Hematopoietic multipotent progenitor cell treated with erythropoietin and hydrocortisone succinate and interleukin-3 and kit ligand, for 15 days (in vitro differentiated cells): Measurements from ENCODE around the gene PSMD13.

ENCODE experiments used
- DNase-seq: peaks from one replicate; pipeline ENCODE4 v3.0.0-alpha.2; 2015; ENCODE audit warnings: low spot score

The PSMD13 gene

DNA sequence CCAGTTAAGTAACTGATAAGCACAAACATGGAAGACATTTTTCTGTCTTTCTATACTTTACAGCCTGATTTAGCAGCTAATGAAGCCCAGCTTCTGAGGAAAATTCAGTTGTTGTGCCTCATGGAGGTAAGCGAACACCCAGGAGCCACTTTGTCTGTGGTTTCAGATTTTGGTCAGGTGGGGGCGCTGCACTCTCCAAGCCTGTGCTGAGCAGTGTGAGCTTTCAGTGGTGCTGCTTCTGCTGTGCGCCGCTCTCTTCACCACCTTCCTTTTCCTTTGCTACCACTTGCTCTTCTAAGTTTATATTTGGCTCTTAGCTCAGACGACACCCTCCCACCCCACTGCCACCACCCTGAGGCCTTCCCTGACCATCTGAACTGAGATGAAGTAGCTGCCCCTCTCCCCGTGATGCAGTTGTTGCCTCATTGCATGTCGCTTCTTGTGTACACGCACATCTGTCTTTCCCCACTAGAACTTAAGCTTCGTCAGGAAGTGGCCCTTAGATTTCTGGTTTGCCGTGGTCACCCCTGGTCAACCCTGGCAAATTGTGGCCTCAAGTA is 14.0 kb downstream of the PSMD13 start:
- peak; percentile 50 for DNase-seq

DNA sequence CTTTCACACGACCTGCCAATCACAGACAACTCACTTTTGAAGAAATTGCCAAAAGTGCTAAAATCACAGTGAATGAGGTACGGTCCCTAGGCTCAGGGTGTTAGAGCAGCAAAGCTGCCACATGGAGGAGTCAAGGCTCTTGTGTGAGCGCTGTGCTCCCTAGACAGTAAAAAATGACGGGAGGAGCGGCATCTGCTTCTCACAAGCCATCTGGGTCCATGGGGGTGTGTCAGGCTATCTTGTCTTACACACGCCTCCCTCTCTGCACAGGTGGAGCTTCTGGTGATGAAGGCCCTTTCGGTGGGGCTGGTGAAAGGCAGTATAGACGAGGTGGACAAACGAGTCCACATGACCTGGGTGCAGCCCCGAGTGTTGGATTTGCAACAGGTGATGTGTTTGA is 14.8 kb downstream of the PSMD13 start:
- DNase-seq = no peak

DNA sequence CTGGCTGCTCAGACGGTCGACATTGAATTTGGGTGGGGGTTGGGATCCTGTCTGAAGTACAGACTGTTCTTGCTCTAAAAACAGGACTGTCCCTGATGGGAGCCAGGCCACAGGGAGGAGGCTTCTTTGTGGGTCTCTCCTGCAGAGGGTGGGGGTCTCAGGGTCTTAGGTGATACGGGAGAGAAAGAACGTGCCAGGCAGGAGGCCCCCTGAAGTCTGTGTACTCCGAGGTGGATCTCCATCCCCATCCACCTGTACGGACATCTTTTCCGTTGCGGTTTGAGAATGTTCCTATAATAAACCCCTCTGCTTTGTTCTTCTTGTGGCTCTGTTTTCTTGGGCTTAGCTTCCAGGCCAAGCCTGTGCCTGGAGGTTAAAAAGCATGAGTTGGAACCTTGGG is 15.9 kb downstream of the PSMD13 start:
- no peak for DNase-seq

DNA sequence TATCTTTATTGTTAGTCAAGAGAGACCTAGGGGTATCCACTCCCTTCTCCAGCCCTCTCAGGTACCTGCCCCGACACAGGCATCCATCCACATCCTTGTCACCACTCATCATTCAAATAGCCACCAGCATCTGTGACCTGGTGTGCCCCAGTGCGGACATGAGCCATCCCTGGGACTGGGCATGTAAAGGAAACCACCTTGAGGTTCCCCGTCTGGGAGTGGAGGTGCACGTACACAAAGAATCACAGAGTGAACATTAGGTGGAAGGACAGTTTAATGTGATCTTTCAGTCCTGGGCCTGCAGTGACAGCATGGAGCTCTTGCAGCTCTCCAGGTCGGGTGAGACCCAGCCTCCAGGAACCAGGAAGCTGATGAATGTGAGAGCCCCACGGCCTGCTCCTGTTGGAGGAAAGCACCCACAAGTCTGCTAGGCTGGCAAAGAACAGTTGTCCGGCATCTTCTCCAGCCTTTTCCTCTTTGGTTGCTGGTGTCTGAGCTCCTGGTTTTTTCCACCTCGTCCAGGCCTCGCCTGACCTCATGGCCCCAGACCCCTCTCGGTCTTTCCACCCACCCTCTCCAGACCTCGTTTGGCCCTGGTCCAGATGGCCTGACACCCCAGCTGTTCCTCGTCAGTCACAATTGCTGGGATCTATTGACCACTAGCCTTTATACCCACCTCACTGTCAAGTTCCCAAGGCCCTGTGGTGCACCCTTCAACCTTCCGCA is 16.5 kb downstream of the PSMD13 start:
- no peak for DNase-seq

DNA sequence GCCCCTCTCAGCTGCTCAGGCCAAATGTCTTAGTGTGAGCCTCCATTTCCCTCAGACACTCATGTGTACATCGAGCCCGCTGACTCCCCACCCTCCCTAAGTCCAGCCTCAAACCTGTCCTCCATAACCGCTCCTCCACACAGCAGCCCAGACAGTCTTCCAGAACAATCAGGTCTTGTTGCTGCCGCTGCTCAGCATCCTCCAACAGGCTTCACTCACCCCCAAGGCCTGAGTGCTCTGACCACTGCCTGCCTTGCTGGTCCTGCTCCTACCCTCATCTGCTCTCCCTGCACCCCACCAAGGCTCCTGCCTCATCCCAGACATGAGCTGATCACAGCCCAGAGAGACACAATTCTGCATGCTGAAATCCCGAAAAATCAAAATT is 17.1 kb downstream of the PSMD13 start:
- DNase-seq = no peak

DNA sequence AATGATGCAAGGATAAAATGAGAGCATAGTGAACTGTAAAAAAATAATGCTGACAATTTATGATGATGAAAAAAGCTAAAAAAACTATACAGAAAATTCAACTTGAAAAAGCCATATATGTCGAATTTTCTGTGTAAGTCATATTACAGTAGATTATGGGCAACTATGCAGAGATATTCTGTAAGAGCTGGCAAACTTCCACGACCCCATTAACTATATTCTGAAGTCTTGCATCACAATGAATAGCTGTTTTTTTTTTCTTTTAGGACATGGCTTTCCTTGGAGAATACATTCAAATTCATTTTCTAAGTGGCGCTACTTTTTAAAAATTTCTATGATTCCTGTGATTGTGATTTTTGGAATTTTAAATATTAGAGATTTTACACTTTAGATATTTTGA is 18.4 kb downstream of the PSMD13 start:
- no peak for DNase-seq

DNA sequence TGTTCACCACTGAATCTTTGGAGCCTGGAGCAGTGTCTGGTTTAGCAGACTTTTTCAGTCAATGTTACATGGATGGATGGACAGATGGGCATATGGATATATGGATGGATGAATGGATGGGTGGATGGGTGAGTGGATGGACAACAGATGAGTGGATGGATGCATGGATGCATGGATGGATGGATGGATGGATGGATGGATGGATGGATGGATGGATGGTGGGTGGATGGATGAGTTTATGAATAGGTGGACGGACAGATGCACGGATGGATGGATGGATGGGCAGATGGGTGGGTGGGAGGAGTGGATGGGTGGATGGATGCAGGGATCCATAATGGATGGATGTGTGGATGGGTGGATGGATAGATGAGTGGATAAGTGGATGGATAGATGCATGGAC is 19.0 kb downstream of the PSMD13 start:
- no peak for DNase-seq

DNA sequence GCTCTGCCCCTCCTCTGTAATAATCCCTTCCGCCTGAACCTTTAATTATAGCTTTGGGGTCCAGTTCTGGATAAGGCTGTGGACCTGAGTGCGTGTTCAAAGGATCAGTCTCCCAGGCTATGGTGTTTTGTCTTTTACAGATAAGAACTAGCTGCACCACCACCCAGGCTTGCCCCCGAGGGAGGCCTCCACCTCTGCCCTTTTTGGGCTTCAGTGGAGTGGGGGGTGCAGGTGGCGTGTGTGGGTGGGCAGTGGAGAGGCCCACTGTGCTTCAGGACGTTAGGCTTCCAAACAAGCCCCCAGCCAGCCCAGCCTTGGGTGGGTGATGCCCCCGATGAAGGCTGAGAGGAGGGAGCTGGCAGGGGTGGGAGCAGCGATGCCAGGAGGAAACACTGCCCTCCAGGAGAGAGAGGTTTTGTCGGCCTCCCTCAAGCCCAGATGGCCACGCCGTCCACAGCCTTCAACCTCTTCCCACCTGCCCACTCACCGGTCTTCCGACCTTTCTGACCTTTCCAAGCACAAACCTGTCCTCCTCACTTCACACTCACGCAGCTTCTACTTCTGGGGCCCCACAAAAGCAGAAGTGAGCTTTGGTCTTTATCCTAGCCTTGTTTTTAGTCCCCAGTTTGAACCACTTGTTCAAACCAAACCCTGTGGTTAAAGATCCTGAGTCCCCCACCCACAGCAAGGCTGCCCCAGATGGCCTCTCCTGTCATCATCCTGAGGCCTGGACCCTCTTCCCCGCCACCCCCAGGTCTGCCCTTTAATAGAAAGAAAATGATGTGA is 20.4 kb downstream of the PSMD13 start:
- DNase-seq = no peak

DNA sequence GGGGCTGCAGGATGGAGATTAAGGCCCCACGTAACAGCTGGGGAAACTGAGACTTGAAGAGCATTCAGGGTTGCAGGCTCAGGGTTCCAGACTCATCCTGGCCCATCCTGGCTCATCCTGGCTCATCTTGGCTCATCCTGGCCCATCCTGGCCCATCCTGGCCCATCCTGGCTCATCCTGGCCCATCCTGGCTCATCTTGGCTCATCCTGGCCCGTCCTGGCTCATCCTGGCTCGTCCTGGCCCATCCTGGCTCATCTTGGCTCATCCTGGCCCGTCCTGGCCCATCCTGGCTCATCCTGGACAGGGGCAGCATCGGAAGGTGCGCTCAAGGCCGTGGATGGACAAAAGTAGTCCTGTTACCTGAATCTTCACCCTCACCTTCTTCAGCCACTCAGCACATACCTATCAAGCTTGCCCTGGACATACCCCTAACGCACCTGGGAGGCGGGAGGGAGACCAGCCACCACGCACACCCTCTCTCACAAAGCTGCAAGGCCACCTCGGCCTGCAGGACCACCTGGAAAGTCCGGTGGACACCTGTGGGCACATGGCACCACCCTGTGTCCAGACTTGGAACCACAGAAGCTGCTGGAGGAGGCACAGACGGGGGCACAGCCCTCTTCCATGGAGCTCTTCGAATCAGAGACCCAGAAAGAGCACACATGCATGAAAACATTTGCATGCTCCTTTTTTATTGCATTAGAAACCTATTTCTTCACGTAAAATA is 21.2 kb downstream of the PSMD13 start:
- peak; percentile 19 for DNase-seq

DNA sequence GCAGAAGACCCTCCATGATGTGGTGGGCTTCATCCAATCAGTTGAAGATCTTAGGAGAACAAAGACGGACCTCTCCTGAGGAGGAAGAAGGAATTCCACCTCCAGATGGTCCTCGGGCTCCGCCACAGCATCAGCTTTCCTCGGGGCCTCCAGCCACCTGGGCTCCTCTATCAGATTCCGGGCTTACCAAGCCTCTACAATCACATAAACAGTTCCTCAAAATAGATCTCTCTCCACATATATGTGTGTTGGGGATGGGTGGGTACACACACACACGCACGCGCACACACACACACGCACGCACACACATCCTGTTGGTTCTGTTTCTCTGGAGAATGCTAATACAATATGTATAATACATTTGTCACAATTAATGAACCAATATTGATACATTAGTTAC is 22.6 kb downstream of the PSMD13 start:
- DNase-seq = no peak

DNA sequence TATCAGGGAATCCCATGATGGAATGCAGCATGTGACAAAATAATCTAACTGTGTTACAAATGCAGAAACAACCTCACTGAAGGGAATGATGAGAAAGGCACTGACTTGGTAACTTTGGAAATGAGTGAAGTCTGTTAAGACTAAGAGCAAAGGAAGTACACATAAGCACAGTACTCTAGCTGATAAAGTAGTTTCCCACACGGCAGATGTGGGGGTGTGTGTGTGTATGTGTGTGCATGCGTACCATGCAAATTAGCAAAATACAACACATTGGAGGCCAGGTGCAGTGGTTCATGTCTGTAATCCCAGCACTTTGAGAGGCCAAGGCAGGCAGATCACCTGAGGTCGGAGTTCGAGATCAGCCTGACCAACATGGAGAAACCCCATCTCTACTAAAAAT is 24.8 kb downstream of the PSMD13 start:
- no peak for DNase-seq

DNA sequence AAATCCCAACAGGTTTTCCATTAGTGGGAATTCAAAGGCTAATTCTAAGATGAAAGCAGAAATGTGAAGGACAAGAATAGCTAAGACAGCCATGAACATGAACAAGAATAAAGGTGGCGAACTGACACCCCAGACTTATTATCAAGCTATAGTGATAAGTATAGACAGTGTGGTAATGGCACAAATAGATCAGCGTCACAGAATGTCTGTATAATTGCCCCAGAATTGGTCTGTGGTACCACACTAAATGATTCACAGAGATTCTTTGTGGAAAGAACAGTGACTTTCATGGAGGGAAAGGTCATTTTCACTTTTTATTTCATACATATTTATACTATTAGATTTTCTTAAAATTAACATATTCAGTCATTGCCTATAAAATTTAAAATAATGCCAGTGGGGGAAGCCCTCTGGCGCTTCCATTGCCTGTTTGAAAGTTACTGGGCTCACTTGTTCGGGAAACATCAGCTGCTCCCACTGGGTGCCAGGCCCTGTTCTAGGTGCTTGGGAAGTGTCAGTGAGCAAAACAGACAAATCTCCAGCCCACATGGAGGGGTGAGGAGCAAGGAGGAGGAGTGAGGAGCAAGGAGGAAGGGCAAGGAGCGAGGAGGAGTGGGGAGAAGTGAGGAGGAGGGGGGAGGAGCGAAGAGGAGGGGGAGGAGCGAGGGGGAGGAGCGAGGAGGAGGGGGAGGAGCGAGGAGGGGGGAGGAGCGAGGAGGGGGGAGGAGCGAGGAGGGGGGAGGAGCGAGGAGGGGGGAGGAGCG is 30.1 kb downstream of the PSMD13 start:
- DNase-seq = peak; percentile 21

DNA sequence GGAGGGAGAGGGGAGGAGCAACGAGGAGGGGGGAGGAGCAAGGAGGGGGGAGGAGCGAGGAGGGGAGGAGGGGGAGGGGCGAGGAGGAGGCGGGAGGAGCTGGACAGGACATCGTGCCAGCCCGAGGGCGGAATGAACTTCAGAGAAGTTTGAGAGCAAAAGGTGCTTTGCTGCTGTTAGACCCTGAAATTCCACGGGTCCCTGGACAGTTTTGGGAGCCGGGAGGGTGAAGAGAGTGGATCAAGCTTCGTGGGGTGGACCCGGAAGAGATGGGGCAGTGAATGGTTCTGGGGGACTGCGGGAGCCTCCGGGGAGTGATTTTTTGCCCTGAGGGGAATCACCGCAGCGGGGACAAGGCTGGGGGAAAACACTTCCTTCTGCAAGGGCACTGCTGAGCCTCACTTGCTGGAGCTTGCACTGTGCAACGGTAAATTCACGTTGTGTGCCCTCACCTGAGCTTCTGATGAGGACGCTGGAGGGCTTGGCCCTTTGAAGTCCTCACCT is 30.8 kb downstream of the PSMD13 start:
- peak; percentile 63 for DNase-seq

DNA sequence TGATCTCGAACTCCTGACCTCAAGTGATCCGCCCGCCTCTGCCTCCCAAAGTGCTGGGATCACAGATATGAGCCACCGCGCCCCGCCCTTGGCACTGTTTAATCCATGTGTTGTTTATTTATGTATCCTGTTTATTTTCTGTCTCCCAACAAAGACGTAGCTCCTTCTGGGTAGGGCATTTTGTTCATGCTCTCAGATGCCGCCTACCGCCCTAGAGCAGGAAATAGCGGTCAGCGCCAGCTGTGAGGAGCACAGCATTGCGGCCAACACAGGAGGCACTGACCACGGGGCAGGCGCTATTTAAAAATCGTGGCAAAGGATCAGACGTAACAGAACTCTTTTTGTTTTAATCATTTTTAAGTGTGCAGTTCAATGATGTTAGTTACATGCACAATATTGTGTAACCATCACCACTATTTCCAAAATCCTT is 32.0 kb downstream of the PSMD13 start:
- DNase-seq = peak; percentile 74

DNA sequence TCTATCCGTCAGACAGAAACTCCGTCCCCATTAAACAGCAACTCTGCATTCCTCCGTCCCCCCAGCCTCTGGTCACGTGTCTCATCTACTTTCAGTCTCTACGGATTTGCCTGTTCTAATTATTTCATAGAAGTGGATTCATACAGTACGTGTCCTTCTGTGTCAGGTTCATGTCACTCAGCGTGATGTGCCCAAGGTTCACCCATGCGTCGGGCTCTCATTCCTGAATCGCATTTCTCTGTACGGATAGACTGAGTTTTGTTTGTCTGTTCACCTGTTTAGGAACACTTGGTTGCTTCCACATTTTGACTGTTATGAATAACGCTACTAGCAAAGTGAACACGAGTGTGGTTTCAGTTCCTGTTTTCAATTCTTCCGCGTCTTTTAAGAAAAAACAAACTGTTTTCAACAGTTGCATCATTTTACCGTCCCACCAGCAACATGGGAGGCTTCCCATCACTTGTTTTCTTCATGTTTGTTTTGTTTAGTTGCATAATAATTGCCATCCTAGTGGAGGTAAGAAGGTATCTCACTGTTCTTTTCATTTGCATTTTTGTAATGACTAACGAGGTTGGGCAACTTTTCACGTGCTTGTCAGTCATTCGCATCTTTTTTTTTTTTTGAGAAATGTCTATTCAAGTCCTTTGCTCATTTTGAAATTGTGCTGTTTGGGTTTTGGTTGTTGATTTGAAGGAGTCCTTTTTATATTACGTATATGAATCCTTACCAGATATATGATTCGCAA is 32.5 kb downstream of the PSMD13 start:
- DNase-seq = peak; percentile 48

DNA sequence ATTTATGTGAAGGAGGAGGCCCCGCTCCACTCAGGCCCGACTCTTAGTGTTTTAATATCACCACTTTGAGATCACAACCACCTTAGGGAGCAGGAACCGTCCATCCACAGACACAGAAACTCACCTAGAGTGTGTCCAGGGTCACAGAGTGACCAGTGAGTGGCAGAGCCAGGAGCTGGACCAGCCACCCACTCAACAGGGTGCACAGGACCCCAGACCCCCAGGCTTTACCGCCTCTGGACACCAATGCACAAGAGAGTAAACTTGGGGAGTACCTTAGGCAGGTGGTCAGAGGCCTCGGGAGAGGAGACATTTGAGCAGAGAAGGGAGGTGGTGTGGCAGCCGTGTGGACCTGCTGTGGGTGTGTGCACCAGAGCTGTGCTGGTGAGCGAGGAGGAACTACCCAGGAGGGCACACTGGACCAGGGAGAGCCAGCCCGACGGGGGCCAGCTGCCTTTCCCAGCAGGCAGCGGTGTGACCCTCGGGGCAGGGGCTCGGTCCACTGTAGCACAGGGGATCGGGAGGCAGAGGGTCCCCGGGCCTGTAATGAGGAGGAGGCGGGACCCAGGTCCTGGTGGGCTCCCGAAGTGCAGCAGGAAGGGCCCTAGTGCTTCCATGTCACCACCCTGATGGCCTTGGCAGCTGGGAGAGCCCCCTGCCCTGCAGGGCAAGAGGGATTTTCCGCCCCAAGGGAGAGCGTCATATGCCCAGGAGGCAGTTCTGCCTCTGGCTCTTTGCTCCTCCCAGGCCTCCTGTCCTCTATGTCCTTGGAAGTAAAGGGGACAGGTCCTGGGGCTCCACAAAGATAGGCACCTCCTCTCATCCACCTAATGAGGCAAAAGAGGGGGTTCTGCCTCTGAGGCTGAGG is 33.9 kb downstream of the PSMD13 start:
- DNase-seq = no peak

DNA sequence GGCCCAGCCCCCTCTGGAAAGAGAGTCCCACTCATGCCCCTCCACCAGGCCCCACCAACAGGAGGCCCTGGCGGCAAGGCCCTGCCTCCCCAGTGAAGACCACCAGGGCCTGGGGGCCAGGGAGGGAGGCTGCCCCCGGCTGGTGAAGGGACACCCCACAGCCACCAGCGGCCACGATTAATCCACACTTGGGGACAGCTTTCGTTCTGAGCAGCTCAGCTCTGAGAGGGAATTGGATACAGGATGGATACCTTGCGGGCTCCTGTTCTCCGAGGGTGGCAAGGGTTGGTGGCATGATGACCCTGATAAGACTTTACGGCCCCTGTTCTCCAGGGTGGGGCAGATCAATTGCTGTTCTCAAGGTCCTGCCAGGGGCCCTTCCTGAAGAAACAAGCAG is 34.5 kb downstream of the PSMD13 start:
- no peak for DNase-seq

DNA sequence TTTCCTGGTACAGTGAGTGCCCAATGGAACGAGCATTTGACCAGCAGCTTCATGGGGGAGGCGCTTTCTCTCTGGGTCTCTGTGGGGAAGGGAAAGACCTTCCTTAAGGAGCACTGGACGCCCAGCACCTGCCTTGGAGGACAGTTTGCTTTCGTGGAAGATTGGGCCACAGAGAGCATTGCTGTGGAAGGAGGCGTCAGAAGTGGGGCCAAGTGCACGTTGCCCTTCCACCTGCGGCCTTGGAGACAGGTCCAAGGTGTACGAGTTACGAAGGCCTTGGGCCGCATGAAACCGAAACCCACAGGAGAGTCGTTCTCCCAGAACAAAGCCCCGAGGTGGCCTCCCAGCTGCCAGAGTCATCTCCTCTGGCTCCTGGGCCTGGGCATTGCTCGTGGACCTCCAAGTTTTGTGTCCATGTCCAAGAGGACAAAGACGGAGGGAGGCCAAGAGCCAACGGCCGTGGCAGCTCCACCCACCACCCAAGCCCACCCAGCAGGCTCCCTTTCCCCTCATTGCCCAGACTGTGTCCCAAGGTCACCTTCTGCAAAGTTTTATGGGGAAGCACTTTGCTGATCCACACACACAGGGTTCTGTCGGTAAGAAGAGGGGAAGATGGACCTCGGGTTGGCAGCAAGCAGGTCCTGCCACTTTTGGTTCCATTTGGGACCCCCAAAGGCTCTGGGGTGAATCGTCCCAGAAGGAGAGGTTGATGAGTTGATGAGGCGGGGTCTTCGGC is 35.6 kb downstream of the PSMD13 start:
- DNase-seq = no peak

DNA sequence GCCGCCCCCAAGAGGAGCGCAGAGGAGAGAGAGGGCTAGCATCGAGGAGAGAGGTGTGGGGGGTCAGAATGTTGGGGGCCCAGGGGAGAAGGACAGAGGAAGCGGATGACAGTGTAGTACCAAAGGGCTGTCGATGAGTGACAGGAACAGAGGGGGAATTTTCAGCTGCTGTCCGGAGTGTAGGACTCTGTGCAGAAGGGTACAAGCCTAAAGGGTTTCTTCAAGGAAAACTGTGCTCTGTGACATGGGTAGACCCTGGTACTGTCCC is 36.1 kb downstream of the PSMD13 start:
- no peak for DNase-seq

DNA sequence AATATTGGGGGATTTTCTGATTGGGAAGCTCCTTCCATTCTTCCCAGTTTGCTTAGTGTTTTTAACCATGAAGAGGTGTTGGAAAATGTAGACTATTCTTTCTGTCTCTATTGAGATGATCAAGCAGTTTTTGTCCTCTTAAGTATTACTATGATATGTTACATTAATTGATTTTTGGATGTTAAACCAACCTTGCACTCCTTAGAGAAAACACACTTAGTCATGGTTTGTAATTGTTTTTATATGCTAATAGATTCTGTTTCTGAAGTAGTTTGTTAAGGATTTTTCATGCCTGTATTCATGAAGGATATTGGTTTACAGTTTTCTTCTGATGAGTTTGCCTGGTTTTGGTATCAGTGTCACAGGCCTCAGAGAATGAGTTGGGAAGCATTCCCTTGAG is 39.4 kb downstream of the PSMD13 start:
- DNase-seq = no peak
